GM19395 (cell line): Measurements from ENCODE around the gene ALDH1L1.

ENCODE experiments used
- ATAC-seq: cut with Tn5 transposase; IDR thresholded peaks from one replicate; pipeline ENCODE4 v1.9.1; 2021; ENCODE audit warnings: mild to moderate bottlenecking, moderate library complexity; ENCODE audit not compliant: unreplicated experiment

ALDH1L1 gene

DNA sequence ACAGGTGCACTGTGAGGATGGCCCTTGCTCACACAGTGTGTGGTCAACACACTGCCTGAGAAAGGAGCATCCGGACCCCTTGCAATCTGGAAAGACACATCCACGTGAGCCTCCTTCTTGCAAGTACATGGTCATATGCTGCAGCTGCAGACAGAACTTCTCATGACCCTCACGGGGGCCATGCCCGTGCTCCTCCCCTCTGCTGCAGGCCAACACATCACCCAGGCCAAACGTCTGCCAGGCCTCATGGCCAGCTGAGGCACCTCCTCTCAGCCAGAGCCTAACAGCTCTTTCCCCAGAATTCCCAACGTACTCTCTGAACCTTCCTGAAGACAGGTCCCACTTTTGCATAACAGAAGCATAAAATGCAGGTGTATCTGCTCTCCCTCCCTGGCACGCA, 121.7 kb downstream of the ALDH1L1 start:
- no peak for ATAC-seq

DNA sequence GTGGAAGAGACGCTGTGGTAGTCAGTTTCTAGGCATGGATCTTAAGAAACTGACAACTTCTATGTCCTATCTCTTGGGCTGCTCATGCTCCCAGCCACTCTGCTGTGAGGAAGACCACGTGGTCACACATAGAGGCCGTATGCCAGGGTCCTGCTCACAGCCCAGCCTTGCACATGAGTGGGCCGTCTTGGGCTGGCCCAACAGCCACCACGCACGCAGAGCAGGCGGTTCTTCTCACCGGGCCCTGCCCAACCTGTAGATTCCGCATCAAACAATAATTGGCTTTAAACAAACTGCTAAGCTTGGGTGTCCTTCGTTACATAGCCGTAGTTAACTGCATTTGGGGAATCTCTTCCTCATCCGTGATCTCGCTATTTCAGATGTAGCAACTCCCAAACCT, 122.5 kb downstream of the ALDH1L1 start:
- ATAC-seq: no peak

DNA sequence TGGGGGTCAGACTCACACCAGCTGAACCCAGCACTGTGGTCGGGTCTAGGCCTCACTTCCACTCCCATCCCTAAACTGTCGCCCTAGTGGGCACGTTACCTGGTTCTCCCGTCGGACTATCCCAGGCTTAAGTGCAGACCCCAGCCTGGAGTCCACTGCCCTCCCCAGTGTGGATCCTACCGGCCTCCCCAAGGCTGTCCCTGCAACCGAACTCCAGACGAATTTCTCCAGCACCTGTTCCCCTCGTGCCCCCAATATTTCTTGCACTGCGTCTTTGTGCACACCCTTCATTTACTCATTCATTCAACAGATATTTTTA, 122.9 kb downstream of the ALDH1L1 start:
- no peak for ATAC-seq

DNA sequence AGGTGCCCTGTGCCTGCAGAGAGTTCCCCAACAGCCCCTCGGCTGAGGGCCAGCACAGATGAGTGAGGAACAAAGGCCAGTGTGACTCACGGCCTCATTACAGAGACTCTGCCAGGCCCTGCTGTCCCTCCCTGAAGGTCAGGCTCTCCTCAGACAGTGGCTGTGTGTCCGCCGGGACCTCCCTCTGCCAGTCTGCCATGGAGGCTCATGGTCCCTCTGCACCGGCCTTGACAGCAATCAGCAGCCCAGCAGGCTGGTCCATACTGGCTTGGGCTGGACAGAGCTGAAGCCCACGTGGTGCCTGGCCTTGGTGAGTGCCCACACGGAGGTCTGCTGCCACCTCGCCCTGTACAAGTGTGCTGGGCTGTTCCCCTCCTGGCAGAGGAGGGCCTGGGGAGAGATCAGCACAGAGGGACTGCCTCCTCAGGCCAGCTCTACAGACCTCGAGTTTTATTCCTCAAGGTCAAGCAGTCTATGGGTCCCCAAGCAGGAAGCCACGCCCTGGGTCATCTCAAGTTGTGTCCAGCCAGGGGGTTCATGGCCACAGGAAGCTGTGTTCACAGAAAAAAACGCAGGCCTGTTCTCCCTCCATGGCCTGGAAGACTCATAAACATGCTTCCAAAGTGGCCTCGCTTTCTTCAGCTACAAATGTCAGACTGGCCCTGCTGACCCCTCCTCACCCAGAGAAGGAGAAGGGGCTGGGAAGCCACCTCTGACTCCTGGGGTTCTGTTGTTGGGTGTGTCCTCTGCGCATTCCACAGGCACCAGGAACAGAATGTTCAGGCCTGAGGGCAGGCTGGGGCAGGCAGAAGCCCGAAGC, 123.5 kb downstream of the ALDH1L1 start:
- no peak for ATAC-seq

DNA sequence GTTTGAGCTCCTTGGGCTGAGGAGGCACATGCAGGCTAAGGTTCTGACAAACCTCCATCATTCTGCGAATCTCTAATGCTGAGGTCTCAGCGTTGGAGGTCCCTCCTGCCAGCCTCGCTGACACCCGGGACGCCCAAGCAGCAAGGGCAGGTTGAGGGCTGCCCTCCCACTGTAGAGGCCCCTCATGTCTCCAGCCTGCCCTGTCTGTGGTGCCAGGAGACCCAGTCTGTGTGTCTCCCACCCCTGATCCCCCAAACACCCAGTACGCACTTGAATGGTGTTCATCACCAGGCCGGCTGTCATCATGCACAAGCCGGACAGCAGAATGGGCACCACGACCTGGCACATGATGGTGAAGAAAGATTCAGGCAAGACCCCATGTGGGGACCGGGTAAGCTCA, 124.3 kb downstream of the ALDH1L1 start:
- ATAC-seq: no peak

DNA sequence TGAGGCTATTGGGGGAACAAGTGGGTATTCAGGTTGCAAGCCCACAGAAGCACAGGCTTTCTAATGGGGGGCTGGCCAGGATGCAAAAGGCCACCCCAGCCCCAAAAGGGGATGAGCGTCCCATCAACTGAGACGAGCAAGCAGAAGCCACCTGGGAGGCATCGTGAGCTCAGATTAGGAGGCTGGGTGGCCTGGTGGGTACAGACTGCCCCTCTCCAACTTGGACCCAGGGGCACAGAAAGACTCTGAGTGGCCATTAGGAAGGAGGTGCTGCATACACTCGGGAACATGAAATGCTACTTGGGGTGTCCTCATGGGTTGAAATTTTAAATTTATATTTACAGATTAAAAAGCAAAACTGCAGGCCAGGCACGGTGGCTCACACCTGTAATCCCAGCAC, 125.5 kb downstream of the ALDH1L1 start:
- ATAC-seq: no peak

DNA sequence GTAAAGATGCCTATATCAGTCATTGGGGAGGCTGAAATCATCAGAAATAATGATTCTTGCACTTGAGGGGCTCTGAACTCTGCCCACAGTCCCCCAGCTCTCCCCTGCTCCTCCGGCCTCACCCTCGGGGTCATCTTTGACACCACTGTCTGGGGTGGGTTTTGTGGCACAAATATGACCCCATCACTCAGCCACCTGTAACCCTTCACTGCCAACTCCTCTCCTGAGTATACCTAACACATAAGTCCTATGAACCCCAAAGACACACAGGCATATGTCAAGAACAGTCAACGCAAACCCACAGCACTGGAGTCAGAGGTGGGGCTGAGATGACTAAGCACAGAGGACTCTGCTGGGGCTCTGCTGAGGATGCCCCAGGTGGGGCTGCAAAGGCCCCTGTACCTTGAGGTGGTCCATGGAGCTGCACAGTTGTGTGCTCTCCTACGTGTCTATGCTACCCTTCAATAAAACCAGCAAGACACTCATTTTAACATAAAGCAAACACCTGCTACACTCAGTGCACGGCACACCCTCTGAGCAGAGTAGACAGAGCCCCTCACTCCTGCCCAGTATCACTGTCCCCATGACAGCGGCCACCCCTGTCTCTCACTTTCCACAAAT, 126.3 kb downstream of the ALDH1L1 start:
- ATAC-seq: no peak
